CD8-positive, alpha-beta memory T cell (primary cell): Measurements from ENCODE around the gene DOCK1. TPM values are rescaled to one million over a fixed set of nuclear protein-coding genes. Genes with fewer than 3 reads are reported as not detected.

ENCODE experiments used
- CTCF ChIA-PET: fragments of 350-600 bp; sonication (Branson Sonifier 250); formaldehyde crosslinking; loops from one replicate; lab custom pipeline; 2021; ENCODE audit warnings: antibody characterized with exemption; lab: Charles Lee
- POLR2A ChIA-PET: fragments of 350-600 bp; sonication (Branson Sonifier 250); formaldehyde crosslinking; loops from one replicate; lab custom pipeline; 2021; ENCODE audit warnings: antibody characterized with exemption; lab: Charles Lee
- DNase-seq, 5 donors: peaks; one replicate each; pipeline versions ENCODE4 v3.0.0 to v3.0.0-alpha.2; 2020 to 2022; ENCODE audit warnings: mixed read lengths in 1 of 5
- H3K27ac ChIP-seq: one replicate; pipeline ENCODE4 v1.7.0; 2013; ENCODE audit warnings: low read depth, mild to moderate bottlenecking, low read length, moderate library complexity
- H3K27me3 ChIP-seq: 2 replicates; pipeline ENCODE4 v1.7.0; 2013; ENCODE audit warnings: low read length, mild to moderate bottlenecking; ENCODE audit not compliant: insufficient read depth, poor library complexity, severe bottlenecking
- H3K36me3 ChIP-seq: 2 replicates; pipeline ENCODE4 v1.7.0; 2013; ENCODE audit warnings: mild to moderate bottlenecking, low read length, moderate library complexity; ENCODE audit not compliant: insufficient read depth
- H3K4me1 ChIP-seq: 2 replicates; pipeline ENCODE4 v1.7.0; 2013; ENCODE audit warnings: mild to moderate bottlenecking, low read length, moderate library complexity; ENCODE audit not compliant: insufficient read depth
- H3K4me3 ChIP-seq: 2 replicates; pipeline ENCODE4 v1.7.0; 2013; ENCODE audit warnings: mild to moderate bottlenecking, low read length
- H3K9me3 ChIP-seq: 2 replicates; pipeline ENCODE4 v1.7.0; 2013; ENCODE audit warnings: mild to moderate bottlenecking, low read length
- H3K27ac Mint-ChIP-seq, 8 donors: one replicate each; pipeline ENCODE4 v1.8.0; 2020 to 2021; ENCODE audit warnings: mixed read lengths in 8 of 8, mild to moderate bottlenecking in 6 of 8, inconsistent platforms in 3 of 8, moderate library complexity in 3 of 8
- H3K27me3 Mint-ChIP-seq, 2 donors: one replicate each; pipeline ENCODE4 v1.8.0; 2020 to 2021; ENCODE audit warnings: mixed read lengths in 2 of 2, mild to moderate bottlenecking in 1 of 2, moderate library complexity in 1 of 2
- H3K36me3 Mint-ChIP-seq, 3 donors: one replicate each; pipeline ENCODE4 v1.8.0; 2020 to 2021; ENCODE audit warnings: mixed read lengths in 3 of 3, inconsistent platforms in 1 of 3, mild to moderate bottlenecking in 1 of 3
- H3K4me1 Mint-ChIP-seq, 3 donors: one replicate each; pipeline ENCODE4 v1.8.0; 2020 to 2021; ENCODE audit warnings: mixed read lengths in 3 of 3, inconsistent platforms in 1 of 3, mild to moderate bottlenecking in 1 of 3
- H3K4me3 Mint-ChIP-seq, 7 donors: one replicate each; pipeline ENCODE4 v1.8.0; 2020 to 2021; ENCODE audit warnings: mixed read lengths in 7 of 7, mild to moderate bottlenecking in 6 of 7, moderate library complexity in 4 of 7, inconsistent platforms in 2 of 7
- H3K9me3 Mint-ChIP-seq, 5 donors: one replicate each; pipeline ENCODE4 v1.8.0; 2020 to 2022; ENCODE audit warnings: mixed read lengths in 5 of 5, mild to moderate bottlenecking in 3 of 5, moderate library complexity in 2 of 5, inconsistent platforms in 1 of 5
- polyA plus RNA-seq: library from polyadenylated mRNA; unstranded; fragments of 300-500 nt; fragmentation: Illumina TruSeq; gene quantifications from one replicate; pipeline ENCODE4 v1.2.3, GENCODE V29; 2021
- total RNA-seq, 2 experiments: library from RNA; stranded (reverse); gene quantifications; one replicate each; pipeline ENCODE4 v1.2.3, GENCODE V29; 2021

DOCK1 gene
- total and polyA plus RNA-seq, 3 experiments from 2014 or later = 0.16 to 0.18 TPM; not detected in 1

DNA sequence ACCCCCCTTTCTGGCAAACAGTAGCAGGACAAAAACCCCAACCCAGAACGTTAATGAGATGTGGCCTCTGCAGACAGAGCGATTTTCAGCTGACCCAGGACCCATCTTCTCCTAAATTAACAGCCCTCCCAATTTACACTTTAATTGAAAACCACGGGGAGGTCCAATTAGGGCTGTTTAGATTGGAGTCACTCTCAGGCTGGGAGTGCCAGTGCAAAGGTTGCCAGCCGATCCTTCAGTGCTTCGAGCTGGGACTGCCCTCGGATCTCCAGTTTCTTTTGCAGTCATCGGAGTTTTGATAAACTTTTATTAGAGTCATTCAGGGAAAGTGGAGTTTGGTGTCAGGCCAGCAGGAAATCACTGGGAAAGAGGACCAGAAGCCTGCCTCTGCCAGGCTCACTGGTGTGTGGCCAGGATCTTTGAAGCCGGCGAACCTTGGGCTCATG lies 108.0 kb downstream of the DOCK1 start:
- DNase-seq = no peak
- H3K36me3 Mint-ChIP-seq = no peaks in the 10 kb centered on the region
- no peak overlapping the region for H3K4me3 Mint-ChIP-seq
- no peak overlapping the region for H3K27ac ChIP-seq
- H3K27ac Mint-ChIP-seq = no peak overlapping the region
- ChIA-PET CTCF (no interaction called here), POLR2A (no interaction called here)
- no peaks in the 10 kb centered on the region for H3K9me3 Mint-ChIP-seq
- H3K9me3 ChIP-seq = no peaks in the 10 kb centered on the region
- H3K36me3 ChIP-seq = no peaks in the 10 kb centered on the region
- H3K27me3 Mint-ChIP-seq = peaks cover 0 to 2% of the 10 kb centered on the region in 2 donors
- H3K4me1 ChIP-seq = no peaks in the 10 kb centered on the region
- no peaks in the 10 kb centered on the region for H3K4me1 Mint-ChIP-seq
- H3K4me3 ChIP-seq = no peak overlapping the region
- H3K27me3 ChIP-seq = no peaks in the 10 kb centered on the region

DNA sequence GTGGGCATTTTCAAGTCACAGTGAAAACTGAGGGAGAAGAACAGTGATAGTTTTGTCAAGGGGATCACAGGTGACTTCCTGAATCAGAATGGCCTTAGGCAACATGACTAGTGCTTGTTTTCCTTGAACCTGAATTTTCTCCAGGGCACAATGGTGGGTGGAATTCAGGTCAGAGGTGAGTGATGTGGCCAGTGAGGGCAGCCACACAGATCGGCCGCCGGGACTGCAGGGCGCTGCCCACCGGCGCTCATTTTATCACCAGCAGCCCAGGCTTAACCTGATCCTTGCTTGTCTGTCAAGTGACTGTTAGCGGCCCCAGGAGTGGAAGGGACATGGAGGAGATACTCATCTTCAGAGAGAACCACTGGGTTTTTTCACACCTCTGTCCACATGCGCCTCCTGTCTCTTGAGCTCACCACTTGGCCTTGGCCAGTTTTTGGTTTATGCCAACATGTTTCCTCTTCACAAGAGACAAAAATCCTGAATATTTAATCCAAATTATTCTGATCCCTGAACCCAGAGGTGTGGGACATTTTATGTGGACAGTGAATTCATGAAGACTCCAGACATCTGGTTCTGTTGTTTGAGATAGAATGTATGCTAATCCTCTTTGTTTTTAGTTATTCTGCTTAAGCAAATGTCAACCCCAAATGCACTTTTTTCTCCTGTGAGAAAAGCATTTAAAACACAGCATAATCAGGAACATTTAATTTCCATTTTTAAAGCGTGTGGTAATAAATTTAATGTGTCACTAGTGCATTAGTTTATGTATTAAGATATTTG lies 108.7 kb downstream of the DOCK1 start:
- H3K4me1 Mint-ChIP-seq = no peaks in the 10 kb centered on the region
- ChIA-PET POLR2A (no interaction called here), CTCF (no interaction called here)

DNA sequence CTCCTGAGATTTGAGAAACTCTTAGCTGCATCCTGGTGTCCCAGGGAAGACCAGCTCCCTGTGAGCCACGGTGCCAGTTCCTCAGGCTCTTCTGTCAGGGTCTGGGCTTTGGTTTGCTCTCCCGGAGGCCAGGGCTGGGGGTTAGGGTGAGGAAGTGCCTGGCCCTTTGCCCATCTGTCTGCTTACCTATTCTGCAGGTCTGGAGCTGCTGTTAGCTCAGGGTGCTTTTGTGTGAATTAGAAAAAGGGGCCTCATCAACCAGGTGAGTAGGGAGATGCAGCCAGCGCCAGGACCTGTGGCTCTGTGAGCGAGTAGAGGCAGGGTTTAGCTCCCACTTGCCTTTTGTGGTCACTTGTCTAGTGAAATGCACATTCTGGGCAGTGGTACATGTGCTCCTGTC lies 109.4 kb downstream of the DOCK1 start:
- Mint-ChIP-seq H3K4me1 (no peaks in the 10 kb centered on the region), H3K36me3 (no peaks in the 10 kb centered on the region), H3K27me3 (peaks cover 0 to 2% of the 10 kb centered on the region in 2 donors), H3K27ac (no peak overlapping the region), H3K9me3 (no peaks in the 10 kb centered on the region), H3K4me3 (no peak overlapping the region)
- ChIA-PET POLR2A (no interaction called here), CTCF (no interaction called here)
- Histone ChIP-seq H3K9me3 (no peaks in the 10 kb centered on the region), H3K27ac (no peak overlapping the region), H3K36me3 (no peaks in the 10 kb centered on the region), H3K27me3 (no peaks in the 10 kb centered on the region), H3K4me1 (no peaks in the 10 kb centered on the region), H3K4me3 (no peak overlapping the region)
- DNase-seq = no peak

More for the DNA sequence above, 108.7 kb downstream of the DOCK1 start:
- Mint-ChIP-seq H3K27me3 (peaks cover 0 to 2% of the 10 kb centered on the region in 2 donors), H3K9me3 (no peaks in the 10 kb centered on the region), H3K4me3 (no peak overlapping the region), H3K27ac (no peak overlapping the region), H3K36me3 (no peaks in the 10 kb centered on the region)
- DNase-seq = no peak
- no peaks in the 10 kb centered on the region for H3K27me3 ChIP-seq
- no peak overlapping the region for H3K4me3 ChIP-seq
- H3K36me3 ChIP-seq = no peaks in the 10 kb centered on the region
- H3K9me3 ChIP-seq = no peaks in the 10 kb centered on the region
- H3K4me1 ChIP-seq = no peaks in the 10 kb centered on the region
- H3K27ac ChIP-seq = no peak overlapping the region

DNA sequence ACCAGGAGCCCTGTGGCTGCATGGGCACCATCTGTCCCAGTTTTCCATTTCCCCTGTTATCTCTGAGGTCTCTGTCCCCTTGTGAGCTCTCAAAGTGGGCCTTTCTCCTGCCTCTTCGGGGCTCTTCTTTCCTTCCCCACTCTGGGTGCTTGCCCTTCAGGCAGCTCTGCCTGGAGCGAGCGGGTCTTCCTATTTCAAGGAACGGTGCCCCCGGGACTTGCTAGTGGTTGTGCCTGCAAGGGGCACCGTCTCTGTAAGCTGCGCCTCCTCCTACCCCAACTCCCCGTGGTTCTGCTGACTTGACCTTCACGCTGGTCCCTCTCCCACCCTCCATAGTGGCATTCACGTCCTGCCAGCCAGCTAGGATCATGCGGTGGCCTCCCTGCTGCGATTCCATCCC lies 110.1 kb downstream of the DOCK1 start:
- Mint-ChIP-seq H3K36me3 (no peaks in the 10 kb centered on the region), H3K9me3 (no peaks in the 10 kb centered on the region), H3K27me3 (peaks cover 0 to 2% of the 10 kb centered on the region in 2 donors), H3K27ac (no peak overlapping the region), H3K4me1 (no peaks in the 10 kb centered on the region), H3K4me3 (no peak overlapping the region)
- no peak overlapping the region for H3K4me3 ChIP-seq
- H3K4me1 ChIP-seq = no peaks in the 10 kb centered on the region
- POLR2A ChIA-PET = no interaction called here
- no peaks in the 10 kb centered on the region for H3K36me3 ChIP-seq
- H3K27ac ChIP-seq = no peak overlapping the region
- no peaks in the 10 kb centered on the region for H3K9me3 ChIP-seq
- H3K27me3 ChIP-seq = no peaks in the 10 kb centered on the region
- no peak for DNase-seq
- CTCF ChIA-PET = interaction anchor here (1.2 kb wide), 1 partner anchor 8 kb away, joined by 4 read pairs; no protein-coding TSS in a partner anchor

DNA sequence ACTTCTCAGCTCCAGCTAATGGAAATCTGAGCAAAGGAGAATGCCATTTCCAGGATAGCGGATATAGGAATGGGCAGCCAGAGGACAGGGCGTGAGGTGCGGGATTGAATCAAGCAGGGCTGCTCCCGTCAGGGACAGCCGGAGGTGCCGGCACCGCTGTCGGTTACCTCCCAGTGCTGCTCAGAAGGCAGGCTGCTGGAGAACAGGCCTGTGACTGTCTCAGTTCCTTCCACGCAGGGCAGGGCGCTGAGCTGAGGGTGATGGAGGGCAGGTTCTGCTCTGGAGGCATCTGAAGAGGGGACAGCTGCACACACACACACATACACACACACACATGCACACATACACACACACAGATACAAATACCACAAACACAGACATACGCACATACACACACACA lies 111.1 kb downstream of the DOCK1 start:
- Histone ChIP-seq H3K4me3 (no peak overlapping the region), H3K36me3 (no peaks in the 10 kb centered on the region), H3K4me1 (no peaks in the 10 kb centered on the region), H3K27me3 (no peaks in the 10 kb centered on the region), H3K27ac (no peak overlapping the region), H3K9me3 (no peaks in the 10 kb centered on the region)
- Mint-ChIP-seq H3K4me1 (no peaks in the 10 kb centered on the region), H3K27ac (no peak overlapping the region), H3K27me3 (peaks cover 0 to 2% of the 10 kb centered on the region in 2 donors), H3K4me3 (no peak overlapping the region), H3K36me3 (no peaks in the 10 kb centered on the region), H3K9me3 (no peaks in the 10 kb centered on the region)
- ChIA-PET CTCF (interaction anchor here (1.2 kb wide), 1 partner anchor 9 kb away, joined by 4 read pairs; no protein-coding TSS in a partner anchor), POLR2A (no interaction called here)
- no peak for DNase-seq

DNA sequence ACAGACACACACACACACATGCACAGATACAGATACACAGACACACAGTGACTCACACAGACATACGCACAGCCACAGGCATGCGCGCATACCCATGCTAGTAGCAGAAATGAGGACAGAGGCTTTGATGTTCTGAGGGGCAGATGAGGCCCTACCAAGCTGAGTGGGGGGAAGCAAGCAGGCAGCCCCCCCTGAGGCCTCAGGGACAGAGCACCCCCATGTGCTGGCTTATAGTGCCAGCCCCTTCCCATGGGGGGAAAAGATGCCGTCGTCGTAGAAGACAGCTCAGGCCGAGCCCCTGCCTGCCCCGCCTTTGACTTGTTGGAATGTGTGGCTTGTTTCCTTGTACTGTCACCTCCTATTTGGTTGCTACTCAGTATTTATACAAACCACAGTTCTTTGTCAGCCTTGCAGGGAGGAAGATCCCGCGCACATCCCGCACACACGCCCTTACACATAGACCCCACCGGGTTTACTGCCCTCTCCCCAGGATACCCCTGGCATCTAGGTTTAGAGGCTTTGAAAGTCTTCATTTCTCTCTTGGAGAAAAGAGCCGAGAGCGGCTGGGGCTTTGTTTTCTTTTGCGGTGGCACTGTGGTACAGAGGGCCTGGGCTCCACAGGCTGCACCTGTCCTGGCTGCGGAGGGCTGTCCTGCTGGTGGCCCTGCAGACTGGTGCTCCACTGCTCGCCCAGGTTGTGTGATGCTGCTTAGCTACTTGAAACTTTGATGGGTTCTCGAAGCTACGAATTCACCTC lies 112.5 kb downstream of the DOCK1 start:
- Histone ChIP-seq H3K36me3 (no peaks in the 10 kb centered on the region), H3K4me1 (no peaks in the 10 kb centered on the region), H3K27me3 (no peaks in the 10 kb centered on the region), H3K27ac (no peak overlapping the region), H3K4me3 (no peak overlapping the region), H3K9me3 (no peaks in the 10 kb centered on the region)
- Mint-ChIP-seq H3K4me3 (no peak overlapping the region), H3K27me3 (peaks cover 0 to 2% of the 10 kb centered on the region in 2 donors), H3K27ac (no peak overlapping the region), H3K36me3 (no peaks in the 10 kb centered on the region), H3K4me1 (no peaks in the 10 kb centered on the region), H3K9me3 (no peaks in the 10 kb centered on the region)
- POLR2A ChIA-PET = no interaction called here
- DNase-seq = no peak
- CTCF ChIA-PET = no interaction called here

DNA sequence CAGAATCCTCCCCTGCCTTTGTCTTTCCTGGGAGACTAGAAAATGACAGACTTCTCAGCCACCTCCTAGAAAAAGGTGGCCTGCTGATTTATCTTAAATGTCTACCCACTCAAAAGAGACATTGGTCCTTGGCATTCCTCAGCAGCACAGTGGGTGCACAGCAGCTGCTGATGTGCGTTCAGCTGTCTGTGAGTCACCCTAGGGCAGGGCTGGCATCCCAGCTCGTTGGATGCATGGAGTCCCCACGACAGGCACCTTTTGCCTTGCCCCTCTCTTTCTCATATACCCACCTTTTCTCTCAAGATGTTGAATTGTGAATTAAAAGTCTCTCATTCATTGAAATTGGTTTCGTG lies 113.0 kb downstream of the DOCK1 start:
- ChIA-PET POLR2A (no interaction called here), CTCF (no interaction called here)
- no peak overlapping the region for H3K27ac ChIP-seq
- Mint-ChIP-seq H3K27ac (no peak overlapping the region), H3K4me3 (no peak overlapping the region), H3K4me1 (no peaks in the 10 kb centered on the region), H3K36me3 (no peaks in the 10 kb centered on the region), H3K27me3 (peaks cover 0 to 2% of the 10 kb centered on the region in 2 donors), H3K9me3 (no peaks in the 10 kb centered on the region)
- no peaks in the 10 kb centered on the region for H3K36me3 ChIP-seq
- H3K4me3 ChIP-seq = no peak overlapping the region
- DNase-seq = no peak
- no peaks in the 10 kb centered on the region for H3K4me1 ChIP-seq
- no peaks in the 10 kb centered on the region for H3K9me3 ChIP-seq
- H3K27me3 ChIP-seq = no peaks in the 10 kb centered on the region

DNA sequence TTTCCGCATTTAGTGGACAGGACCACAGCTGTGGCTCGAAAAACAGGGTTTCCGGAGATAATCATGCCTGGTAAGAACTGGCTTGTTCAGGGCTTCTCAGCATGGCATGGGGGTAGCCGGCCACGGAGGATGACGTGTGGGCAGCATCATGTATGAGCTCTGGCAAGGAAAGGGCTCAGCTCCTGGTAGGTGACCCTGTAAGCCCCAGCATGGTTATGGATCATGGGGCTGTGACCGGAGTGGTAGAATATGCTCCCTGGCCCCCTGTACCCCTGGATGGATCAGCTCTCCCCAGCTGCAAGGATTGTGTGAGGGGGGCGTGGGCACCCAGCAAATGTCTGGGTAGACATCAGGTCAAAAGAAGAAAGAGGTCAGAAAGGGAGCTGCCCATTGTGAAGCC lies 113.5 kb downstream of the DOCK1 start:
- Histone ChIP-seq H3K9me3 (no peaks in the 10 kb centered on the region), H3K4me3 (no peak overlapping the region), H3K27me3 (no peaks in the 10 kb centered on the region), H3K4me1 (no peaks in the 10 kb centered on the region), H3K36me3 (no peaks in the 10 kb centered on the region), H3K27ac (no peak overlapping the region)
- Mint-ChIP-seq H3K36me3 (no peaks in the 10 kb centered on the region), H3K27me3 (peaks cover 0 to under 1% of the 10 kb centered on the region in 2 donors), H3K27ac (no peak overlapping the region), H3K4me1 (no peaks in the 10 kb centered on the region), H3K9me3 (no peaks in the 10 kb centered on the region), H3K4me3 (no peak overlapping the region)
- ChIA-PET CTCF (no interaction called here), POLR2A (no interaction called here)
- no peak for DNase-seq
